ENCODE results near the gene RANBP6. TPM values are rescaled to one million over a fixed set of nuclear protein-coding genes. Genes with fewer than 3 reads are reported as not detected.
"Not testable (repeated sequence)": the region's sequence is repeated elsewhere in the genome, so short reads cannot be mapped to it uniquely, and the experiment has no call there.

The RANBP6 gene
- total RNA-seq, result 10 to 100 TPM; 18.3 to 18.8 TPM

GRCh38 chr9:6015278-6016157 lies at the start of gene RANBP6:
TSS of gene RANBP6 (minus strand) at chr9:6015624. CDS start at chr9:6015607, 17 bp downstream.
- H3K4me1 Mint-ChIP-seq, result peaks cover 25% of the 10 kb centered on the region
- H3K27ac Mint-ChIP-seq, result peak within 1 kb of the TSS; percentile 96
- peak; percentile 91 for DNase-seq
- H3K27me3 Mint-ChIP-seq, result no peaks in the 10 kb centered on the region
- peaks cover 44% of the 10 kb centered on the region for H3K36me3 Mint-ChIP-seq
- peaks cover 19% of the 10 kb centered on the region for H3K9me3 Mint-ChIP-seq
- peak within 1 kb of the TSS; percentile 91 for H3K4me3 Mint-ChIP-seq

- not testable (repeated sequence) for H3K27ac Mint-ChIP-seq, DNase-seq, H3K4me1 Mint-ChIP-seq, H3K9me3 Mint-ChIP-seq, H3K4me3 Mint-ChIP-seq, H3K36me3 Mint-ChIP-seq
- peaks cover 18% of the 10 kb centered on the region for H3K27me3 Mint-ChIP-seq
Measured at GRCh38 chr9:6063146-6063545, 47.7 kb upstream of the RANBP6 start.

DNA sequence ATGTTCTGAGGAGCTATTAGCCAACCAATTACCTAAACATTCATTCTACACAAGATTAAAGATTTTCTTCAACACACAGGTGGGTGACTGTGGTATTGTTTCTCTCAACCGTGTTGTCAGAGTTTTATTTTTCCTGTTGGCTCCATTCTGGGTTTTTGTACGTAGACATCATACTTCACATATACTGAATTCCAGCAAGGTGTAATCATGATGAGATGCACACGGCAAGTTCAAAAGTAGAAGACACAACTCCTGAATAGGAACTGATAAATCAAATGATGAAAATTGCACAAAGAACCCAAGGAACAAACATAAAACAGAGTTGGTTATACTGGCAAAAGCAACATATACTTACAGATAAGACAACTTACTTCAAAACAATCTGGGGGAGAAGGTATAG lies 40.2 kb upstream of the RANBP6 start:
- H3K9me3 Mint-ChIP-seq, result peaks cover 4% of the 10 kb centered on the region
- H3K27ac Mint-ChIP-seq, result no peak overlapping the region
- DNase-seq, result no peak
- H3K4me1 Mint-ChIP-seq, result peaks cover 2% of the 10 kb centered on the region
- no peak overlapping the region for H3K4me3 Mint-ChIP-seq
- H3K36me3 Mint-ChIP-seq, result no peaks in the 10 kb centered on the region
- H3K27me3 Mint-ChIP-seq, result peaks cover 10% of the 10 kb centered on the region

DNA sequence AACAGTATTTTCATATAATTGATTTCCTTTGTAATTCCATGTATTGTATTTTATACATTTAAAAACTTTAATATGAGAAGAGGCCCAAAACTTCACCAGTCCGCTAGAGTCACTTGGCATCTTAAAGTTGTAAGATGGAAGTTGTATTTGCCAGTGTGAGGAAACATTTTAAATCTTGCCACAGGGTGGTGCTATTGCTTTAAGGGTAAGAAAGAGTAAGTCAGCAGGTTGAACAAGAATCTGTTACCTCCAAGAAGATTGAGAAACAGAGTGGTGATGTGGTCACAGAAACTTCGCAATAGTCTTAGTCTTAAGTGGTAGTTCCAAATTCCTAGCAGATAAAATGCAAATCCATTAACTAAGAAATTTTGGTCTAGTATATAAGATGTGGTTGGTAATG lies 39.8 kb upstream of the RANBP6 start:
- peak; percentile 23 for DNase-seq
- Mint-ChIP-seq H3K4me1 (peaks cover 2% of the 10 kb centered on the region), H3K27ac (no peak overlapping the region), H3K9me3 (peaks cover 4% of the 10 kb centered on the region), H3K27me3 (peaks cover 6% of the 10 kb centered on the region), H3K4me3 (no peak overlapping the region), H3K36me3 (no peaks in the 10 kb centered on the region)

DNA sequence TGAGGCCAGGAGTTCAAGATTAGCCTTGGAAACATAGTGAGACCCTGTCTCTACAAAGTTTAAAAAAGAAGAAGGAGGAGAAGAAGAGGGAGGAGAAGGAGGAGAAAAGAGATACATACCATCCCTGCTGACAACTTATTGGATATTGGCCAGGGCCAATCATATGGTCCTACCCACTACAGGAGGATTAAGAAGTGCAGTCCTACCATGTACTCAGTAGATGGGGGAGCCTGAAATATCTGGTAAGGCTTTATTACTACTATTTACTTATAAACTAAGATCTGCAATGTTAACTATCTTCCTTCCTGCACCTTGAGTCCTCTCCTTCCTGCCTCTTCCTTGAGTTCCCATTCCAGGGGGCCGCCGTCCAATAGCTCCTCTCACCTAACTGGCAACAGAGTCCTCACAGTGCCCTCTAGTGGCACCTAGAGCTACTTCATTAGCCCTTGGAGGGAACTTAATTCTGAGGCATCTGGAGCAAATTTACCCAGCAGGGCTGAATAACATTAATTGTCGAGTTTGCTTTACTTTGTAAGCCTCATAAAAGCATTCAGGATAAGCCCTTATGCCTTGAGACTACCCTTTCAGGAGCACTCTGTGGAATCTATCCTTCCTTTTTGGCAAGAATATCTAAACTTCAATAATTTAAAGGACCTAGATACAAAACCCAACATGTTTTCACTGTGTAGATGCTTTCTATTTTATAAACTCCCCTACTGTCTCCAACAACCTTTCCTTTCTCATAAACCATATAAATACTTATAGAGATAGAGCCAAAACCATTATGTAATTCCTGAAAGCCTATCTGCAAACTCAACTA lies 39.1 kb upstream of the RANBP6 start:
- no peaks in the 10 kb centered on the region for H3K36me3 Mint-ChIP-seq
- peaks cover 7% of the 10 kb centered on the region for H3K4me1 Mint-ChIP-seq
- peak; percentile 35 for DNase-seq
- H3K27me3 Mint-ChIP-seq, result peaks cover 6% of the 10 kb centered on the region
- no peak overlapping the region for H3K4me3 Mint-ChIP-seq
- no peak overlapping the region for H3K27ac Mint-ChIP-seq
- H3K9me3 Mint-ChIP-seq, result peaks cover 4% of the 10 kb centered on the region

DNA sequence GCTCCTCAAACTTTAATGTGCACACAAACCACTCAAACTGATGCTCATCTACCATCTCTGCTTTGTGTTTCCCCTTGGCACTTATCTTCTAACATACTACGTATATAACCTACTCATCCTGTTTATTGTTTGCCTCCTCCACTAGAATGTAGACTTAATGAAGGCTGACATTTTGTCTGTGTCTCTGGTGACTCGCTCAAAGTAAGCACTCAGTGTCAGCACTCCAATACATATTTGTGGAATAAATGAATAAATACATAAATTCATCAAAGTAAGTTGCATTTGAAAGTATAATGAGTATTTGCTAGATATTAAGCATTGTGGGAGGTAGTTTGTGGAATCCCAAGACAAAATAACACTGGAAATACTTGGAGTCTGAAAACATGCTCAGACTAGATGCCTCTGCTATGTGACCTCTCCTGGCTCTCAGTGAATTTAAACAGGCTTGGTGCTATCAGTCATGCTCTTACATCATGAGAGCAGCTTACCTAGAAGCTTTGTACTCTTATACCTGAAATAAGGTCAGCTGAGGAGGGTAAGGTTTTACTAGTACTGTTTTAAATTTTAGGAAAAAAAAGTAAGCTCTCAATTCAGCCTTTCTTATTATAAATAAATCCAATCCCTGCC lies 37.0 kb upstream of the RANBP6 start:
- no peak overlapping the region for H3K27ac Mint-ChIP-seq
- H3K4me1 Mint-ChIP-seq, result peaks cover 7% of the 10 kb centered on the region
- H3K4me3 Mint-ChIP-seq, result no peak overlapping the region
- DNase-seq, result no peak
- H3K9me3 Mint-ChIP-seq, result no peaks in the 10 kb centered on the region
- peaks cover under 1% of the 10 kb centered on the region for H3K27me3 Mint-ChIP-seq
- H3K36me3 Mint-ChIP-seq, result no peaks in the 10 kb centered on the region

GRCh38 chr9:6051511-6051950 lies 36.1 kb upstream of the RANBP6 start:
- no peaks in the 10 kb centered on the region for H3K36me3 Mint-ChIP-seq
- no peak overlapping the region for H3K27ac Mint-ChIP-seq
- H3K4me3 Mint-ChIP-seq, result no peak overlapping the region
- peaks cover 7% of the 10 kb centered on the region for H3K4me1 Mint-ChIP-seq
- H3K27me3 Mint-ChIP-seq, result peaks cover 4% of the 10 kb centered on the region
- H3K9me3 Mint-ChIP-seq, result no peaks in the 10 kb centered on the region
- DNase-seq, result no peak

- Mint-ChIP-seq H3K4me3 (no peak overlapping the region), H3K27ac (no peak overlapping the region), H3K9me3 (no peaks in the 10 kb centered on the region)
Measured at GRCh38 chr9:6049798-6050197, 34.4 kb upstream of the RANBP6 start.

DNA sequence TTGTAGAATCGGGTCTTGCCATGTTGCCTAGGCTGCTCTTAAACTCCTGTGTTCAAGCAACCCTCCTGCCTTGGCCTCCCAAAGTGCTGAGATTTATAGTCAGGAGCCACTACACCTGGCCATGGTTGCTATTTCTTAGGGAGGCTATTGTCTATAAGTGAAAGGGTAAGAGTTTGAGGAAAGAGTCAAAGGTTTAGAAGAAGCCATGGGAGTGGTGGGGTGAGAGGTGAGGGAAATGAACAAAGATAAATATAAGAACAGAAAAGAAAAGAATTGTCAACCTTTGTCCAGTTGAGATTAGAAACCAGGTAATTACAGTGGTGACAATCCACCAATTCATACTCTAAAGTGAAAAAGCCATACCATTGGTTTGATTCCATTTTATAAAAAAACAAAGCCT lies 32.6 kb upstream of the RANBP6 start:
- no peak overlapping the region for H3K27ac Mint-ChIP-seq
- H3K4me3 Mint-ChIP-seq, result no peak overlapping the region
- no peak for DNase-seq
- H3K4me1 Mint-ChIP-seq, result peaks cover 7% of the 10 kb centered on the region
- H3K9me3 Mint-ChIP-seq, result no peaks in the 10 kb centered on the region
- H3K36me3 Mint-ChIP-seq, result no peaks in the 10 kb centered on the region
- peaks cover 8% of the 10 kb centered on the region for H3K27me3 Mint-ChIP-seq

More at GRCh38 chr9:6049798-6050197, 34.4 kb upstream of the RANBP6 start:
- Mint-ChIP-seq H3K27me3 (peaks cover 4% of the 10 kb centered on the region), H3K36me3 (no peaks in the 10 kb centered on the region), H3K4me1 (peaks cover 7% of the 10 kb centered on the region)
- peak; percentile 17 for DNase-seq

DNA sequence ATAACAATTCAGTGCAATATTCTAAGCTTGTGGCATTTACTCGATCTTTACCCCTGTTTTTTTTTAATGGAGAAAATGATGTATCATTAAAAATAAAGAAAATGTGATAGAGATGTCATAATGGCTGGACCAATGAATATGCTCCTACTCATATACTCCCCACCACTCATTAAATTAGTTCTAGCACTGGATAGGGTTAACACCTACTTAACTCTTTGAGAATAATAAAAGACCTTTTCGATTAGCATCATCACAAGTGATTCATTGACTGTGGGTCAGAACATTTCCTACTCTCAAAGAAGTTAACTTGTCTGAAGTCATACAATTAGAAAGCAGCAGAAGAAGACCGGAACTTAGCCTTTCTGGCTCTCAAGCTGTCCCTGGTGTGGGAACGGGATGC lies 31.6 kb upstream of the RANBP6 start:
- H3K27ac Mint-ChIP-seq, result no peak overlapping the region

GRCh38 chr9:6045364-6045763 lies 29.9 kb upstream of the RANBP6 start:
- no peak for DNase-seq
- Mint-ChIP-seq H3K9me3 (no peaks in the 10 kb centered on the region), H3K27me3 (peaks cover 15% of the 10 kb centered on the region), H3K4me1 (peaks cover 5% of the 10 kb centered on the region), H3K36me3 (no peaks in the 10 kb centered on the region), H3K4me3 (no peak overlapping the region), H3K27ac (no peak overlapping the region)

More for the DNA sequence above, 31.6 kb upstream of the RANBP6 start:
- H3K27me3 Mint-ChIP-seq, result peaks cover 12% of the 10 kb centered on the region
- no peaks in the 10 kb centered on the region for H3K36me3 Mint-ChIP-seq
- peaks cover 7% of the 10 kb centered on the region for H3K4me1 Mint-ChIP-seq
- no peak for DNase-seq
- H3K9me3 Mint-ChIP-seq, result no peaks in the 10 kb centered on the region
- H3K4me3 Mint-ChIP-seq, result no peak overlapping the region

DNA sequence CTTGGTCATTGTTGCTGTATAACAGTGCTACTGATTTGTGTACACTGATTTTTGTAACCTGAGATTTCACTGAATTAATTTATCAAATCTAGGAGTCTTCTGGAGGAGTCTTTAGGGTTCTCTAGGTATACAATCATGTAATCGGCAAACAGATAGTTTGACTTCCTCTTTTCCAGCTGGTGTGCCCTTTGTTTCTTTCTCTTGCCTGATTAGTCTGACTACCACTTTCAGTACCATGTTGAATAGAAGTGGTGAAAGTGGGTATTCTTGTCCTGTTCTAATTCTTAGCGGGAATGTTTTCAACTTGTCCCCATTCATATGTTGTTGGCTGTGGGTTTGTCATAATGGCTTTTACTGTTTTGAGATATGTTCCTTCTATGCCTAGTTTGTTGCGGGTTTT lies 24.7 kb upstream of the RANBP6 start:
- no peak overlapping the region for H3K27ac Mint-ChIP-seq
- no peak overlapping the region for H3K4me3 Mint-ChIP-seq
- no peaks in the 10 kb centered on the region for H3K36me3 Mint-ChIP-seq
- no peak for DNase-seq
- H3K9me3 Mint-ChIP-seq, result no peaks in the 10 kb centered on the region
- peaks cover 11% of the 10 kb centered on the region for H3K27me3 Mint-ChIP-seq
- H3K4me1 Mint-ChIP-seq, result no peaks in the 10 kb centered on the region

DNA sequence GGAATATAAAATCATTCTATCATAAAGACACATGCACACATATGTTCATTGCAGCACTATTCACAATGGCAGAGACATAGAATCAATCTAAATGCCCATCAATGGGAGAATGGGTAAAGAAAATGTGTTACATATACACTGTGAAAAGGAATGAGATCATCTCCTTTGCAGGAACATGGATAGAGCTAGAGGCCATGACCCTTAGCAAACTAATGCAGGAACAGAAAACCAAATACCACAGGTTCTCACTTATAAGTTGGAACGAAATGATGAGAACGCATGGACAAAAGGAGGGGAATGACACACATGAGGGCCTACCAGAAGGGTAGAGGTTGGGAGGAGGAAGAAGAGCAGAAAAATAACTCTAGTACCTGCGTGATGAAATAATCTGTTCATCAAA lies 21.0 kb upstream of the RANBP6 start:
- no peaks in the 10 kb centered on the region for H3K4me1 Mint-ChIP-seq
- DNase-seq, result no peak
- H3K9me3 Mint-ChIP-seq, result no peaks in the 10 kb centered on the region
- H3K4me3 Mint-ChIP-seq, result no peak overlapping the region
- peaks cover 4% of the 10 kb centered on the region for H3K27me3 Mint-ChIP-seq
- no peak overlapping the region for H3K27ac Mint-ChIP-seq
- no peaks in the 10 kb centered on the region for H3K36me3 Mint-ChIP-seq

- no peaks in the 10 kb centered on the region for H3K36me3 Mint-ChIP-seq
- H3K4me1 Mint-ChIP-seq, result no peaks in the 10 kb centered on the region
- no peak overlapping the region for H3K27ac Mint-ChIP-seq
- DNase-seq, result no peak
- H3K9me3 Mint-ChIP-seq, result no peaks in the 10 kb centered on the region
- no peaks in the 10 kb centered on the region for H3K27me3 Mint-ChIP-seq
- no peak overlapping the region for H3K4me3 Mint-ChIP-seq
Measured at GRCh38 chr9:6034954-6035353, 19.5 kb upstream of the RANBP6 start.
